Activated naive CD8-positive, alpha-beta T cell treated with anti-CD3 and anti-CD28 coated beads, Interleukin-2, amount 50 U/mL, for 16 hours (primary cell): ENCODE results near the gene INHBB.
"Not testable (repeated sequence)": the region's sequence is repeated elsewhere in the genome, so short reads cannot be mapped to it uniquely, and the experiment has no call there.

ENCODE experiments used
- DNase-seq: peaks from one replicate; pipeline ENCODE4 v3.0.0-alpha.2; 2020; ENCODE audit warnings: low read depth, low spot score

Gene INHBB

DNA sequence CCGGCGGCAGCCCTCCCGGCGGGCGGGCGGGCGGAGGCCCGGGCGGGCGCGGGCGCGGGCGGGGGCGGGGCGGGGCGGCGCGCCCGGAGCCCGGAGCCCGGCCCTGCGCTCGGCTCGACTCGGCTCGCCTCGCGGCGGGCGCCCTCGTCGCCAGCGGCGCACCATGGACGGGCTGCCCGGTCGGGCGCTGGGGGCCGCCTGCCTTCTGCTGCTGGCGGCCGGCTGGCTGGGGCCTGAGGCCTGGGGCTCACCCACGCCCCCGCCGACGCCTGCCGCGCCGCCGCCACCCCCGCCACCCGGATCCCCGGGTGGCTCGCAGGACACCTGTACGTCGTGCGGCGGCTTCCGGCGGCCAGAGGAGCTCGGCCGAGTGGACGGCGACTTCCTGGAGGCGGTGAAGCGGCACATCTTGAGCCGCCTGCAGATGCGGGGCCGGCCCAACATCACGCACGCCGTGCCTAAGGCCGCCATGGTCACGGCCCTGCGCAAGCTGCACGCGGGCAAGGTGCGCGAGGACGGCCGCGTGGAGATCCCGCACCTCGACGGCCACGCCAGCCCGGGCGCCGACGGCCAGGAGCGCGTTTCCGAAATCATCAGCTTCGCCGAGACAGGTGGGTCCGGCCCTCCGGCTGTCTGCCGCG is at the start of gene INHBB:
INHBB (plus strand) TSS at position 111 of the 641 bp plus-strand sequence; CDS start at position 164, 53 bp downstream.
- DNase-seq, result no peak

- no peak for DNase-seq
These were observed 47.6 kb upstream of the INHBB start for GRCh38 chr2:120298173-120298835.

DNA sequence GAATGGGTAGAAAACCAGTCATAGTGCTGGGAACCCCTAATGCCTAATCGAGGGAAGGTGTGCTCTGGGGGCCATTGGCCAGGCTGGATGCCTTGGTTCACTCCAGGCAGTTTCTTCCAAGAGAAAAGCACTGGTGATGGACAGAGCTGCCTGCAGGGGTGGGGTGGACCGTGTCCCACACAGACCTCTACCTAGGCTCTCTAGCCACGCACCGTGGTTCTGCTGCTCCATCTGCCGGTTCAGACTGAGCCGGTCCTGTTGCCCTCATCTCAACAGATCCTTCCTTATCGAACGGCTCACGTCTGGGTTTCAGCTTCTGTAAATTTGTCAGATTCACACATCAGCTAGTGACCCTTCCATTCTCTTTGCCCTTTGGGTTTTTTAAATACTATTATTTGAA is 46.9 kb upstream of the INHBB start:
- DNase-seq, result no peak

GRCh38 chr2:120299561-120299960 is 46.4 kb upstream of the INHBB start:
- no peak for DNase-seq

GRCh38 chr2:120300385-120300784 is 45.6 kb upstream of the INHBB start:
- no peak for DNase-seq

GRCh38 chr2:120301284-120301683 is 44.7 kb upstream of the INHBB start:
- no peak for DNase-seq

DNA sequence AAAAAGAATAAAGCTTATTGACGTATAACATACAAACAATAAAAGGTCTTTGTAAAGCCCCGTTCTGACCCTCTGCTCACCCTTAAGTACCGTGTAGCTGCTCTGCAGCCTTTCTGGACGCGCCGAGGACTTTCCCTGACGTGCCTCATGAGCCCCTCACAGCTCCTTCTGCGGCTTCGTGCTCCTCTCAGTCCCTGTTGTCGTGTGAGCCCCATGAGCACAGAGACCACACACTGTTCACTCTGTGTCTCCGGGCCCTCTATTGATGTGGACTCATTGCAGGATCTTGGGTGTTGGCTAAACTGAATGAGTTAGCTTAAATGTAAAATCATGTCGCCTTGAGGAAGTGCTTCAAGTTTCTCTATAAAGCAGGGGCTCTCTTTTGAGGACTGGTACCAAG is 43.6 kb upstream of the INHBB start:
- DNase-seq, result no peak

- DNase-seq, result no peak
These were observed 42.8 kb upstream of the INHBB start for GRCh38 chr2:120303177-120303576.

GRCh38 chr2:120305296-120305695 is 40.6 kb upstream of the INHBB start:
- DNase-seq, result no peak

DNA sequence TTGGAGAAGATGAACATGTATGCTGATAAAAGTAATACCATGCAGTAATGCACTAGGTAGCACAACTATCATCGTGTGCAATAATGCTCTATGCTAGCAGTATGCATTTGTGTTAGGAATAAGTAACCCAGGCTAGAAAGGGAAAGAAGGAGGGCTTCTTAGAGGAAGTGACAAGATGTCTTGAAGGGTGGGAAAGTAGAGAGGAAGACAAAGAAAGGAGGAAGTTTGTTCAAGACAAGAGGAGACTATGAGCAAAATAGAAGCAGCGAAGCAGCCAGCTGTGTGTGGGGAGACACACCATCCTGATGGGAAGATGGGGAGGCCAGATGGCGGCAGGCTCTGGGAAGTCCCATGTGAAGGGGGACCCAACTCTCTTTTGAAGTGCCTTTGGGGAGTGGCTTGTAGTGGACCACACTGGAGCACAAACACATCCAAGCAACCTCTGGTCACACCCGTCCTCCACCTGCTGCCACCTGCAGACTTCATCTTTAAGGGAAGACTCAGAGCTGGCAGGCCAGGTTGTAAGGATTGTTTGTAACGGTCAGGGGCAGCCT is 39.9 kb upstream of the INHBB start:
- DNase-seq, result no peak

GRCh38 chr2:120307482-120307881 is 38.5 kb upstream of the INHBB start:
- no peak for DNase-seq

GRCh38 chr2:120308038-120308910 is 37.7 kb upstream of the INHBB start:
- no peak for DNase-seq

DNA sequence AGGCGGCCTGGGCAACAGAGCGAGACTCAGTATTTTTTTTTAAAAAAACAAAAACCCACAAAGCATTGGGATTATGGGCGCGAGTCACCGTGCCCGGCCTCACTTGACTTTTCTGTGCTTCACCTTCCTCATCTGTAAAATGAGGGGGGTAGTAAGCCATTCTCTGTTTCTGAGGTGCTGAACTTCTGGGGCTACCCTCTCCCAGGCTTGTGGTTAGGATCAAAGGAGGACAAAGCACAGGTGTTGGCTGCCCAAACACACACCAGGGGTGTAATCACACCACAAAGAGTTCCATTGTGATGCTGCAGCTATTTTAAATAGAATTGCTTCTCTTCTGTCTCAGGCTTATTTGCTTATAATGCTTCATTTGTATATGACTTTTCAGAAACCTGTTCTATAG is 35.8 kb upstream of the INHBB start:
- DNase-seq, result no peak

- DNase-seq, result not testable (repeated sequence)
These were observed 35.1 kb upstream of the INHBB start for GRCh38 chr2:120310841-120311240.

DNA sequence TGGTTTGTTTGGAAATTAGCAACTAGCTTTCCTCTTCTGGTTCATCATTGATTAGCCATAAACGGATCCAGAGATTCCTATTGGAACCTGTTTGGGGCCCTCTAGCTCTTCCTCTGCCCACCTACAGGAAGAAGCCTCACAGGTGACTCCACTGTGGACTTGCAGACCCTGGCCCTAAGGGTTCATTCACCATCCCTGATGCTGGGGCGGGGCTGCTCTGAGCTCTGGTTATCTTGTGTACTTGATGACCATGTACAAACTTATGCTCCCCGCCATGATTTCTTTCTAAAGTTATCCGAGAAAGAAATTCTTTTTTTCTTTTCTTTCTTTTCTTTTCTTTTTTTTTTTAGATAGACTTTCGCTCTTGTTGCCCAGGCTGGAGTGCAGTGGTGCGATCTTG is 33.9 kb upstream of the INHBB start:
- DNase-seq, result no peak

GRCh38 chr2:120312860-120313694 is 32.9 kb upstream of the INHBB start:
- peak; percentile 51 for DNase-seq

GRCh38 chr2:120313695-120314615 is 32.0 kb upstream of the INHBB start:
- no peak for DNase-seq

DNA sequence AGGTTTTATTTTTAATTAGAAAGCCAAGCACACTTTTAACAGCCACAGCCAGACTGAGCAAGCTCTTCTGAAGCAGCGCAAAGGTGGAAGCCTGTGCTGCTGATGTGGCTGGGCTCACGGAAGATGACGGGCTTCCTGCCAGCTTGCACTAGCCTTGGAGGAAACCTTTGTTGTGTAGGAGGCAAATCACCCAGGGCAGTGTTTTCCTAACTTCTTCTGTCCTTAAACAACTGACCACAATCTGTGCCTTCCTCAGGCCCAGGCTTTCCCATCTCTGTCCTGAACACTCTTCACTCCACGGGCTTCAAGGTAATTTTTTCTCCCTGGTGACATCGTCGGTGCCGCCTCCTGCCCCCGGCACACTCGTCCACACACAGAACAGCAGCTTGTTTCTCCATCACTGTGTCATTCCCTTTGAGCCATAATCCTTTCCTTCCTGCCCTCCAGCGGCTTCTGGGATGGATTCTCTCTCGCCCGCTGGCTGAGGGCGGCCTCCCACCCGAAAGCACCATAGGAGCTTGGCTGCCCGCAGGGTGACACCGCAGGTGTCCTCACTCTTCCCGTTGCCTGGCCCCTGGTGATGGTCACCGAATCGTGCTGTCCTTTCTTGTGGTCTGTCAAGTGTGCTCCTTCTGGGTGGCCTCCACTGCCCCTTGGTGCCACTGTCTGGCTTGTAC is 31.1 kb upstream of the INHBB start:
- DNase-seq, result no peak

DNA sequence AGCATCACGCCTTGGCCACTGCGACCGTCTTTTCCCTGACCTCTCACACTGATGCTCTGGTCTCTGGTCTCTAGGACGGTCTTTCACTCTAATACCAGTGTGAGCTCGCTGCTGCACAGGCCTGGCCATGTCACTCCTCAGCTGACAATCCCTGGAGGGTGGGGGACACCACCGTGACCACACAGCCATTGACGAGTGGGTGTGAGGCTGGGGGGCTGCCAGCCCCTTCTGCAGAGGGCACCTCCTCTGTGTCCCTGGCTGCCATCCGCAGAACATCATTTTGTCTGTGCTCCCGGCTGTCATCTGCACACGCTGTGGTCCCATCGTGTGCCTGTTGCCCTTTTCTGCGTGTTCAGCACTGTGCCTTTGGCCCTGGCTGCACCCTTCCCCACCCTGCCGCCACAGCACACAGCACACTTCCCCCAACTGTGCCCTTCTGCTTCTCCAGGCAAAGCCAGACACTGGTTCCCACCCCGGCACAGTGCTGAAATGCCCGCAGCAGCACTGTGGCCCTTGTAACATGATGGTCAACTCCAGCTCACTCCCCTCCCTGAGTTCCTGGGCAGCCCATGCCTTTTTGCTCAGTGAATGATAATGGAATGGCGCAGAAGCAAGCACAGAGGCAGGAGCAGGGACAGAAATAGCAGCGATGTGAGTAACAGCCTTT is 30.4 kb upstream of the INHBB start:
- no peak for DNase-seq
